Liver (tissue), 3 donors: ENCODE results near the gene RFX7.

Experiments used
- ATF3 ChIP-seq: IDR thresholded peaks from 2 replicates; pipeline ENCODE4 v1.6.1; 2016; ENCODE audit warnings: antibody characterized with exemption
- CTCF ChIP-seq: fragments of 150-350 bp; IDR thresholded peaks from 2 replicates; pipeline ENCODE4 v1.5.1; 2017; ENCODE audit warnings: improper control_type of control experiment, low read depth, low read length; ENCODE audit not compliant: missing input control
- GABPA ChIP-seq, 2 donors: IDR thresholded peaks in 1 of 2; conservative IDR thresholded peaks in 1 of 2; 2 replicates each; pipeline ENCODE4 v1.6.1; 2016; ENCODE audit warnings: antibody characterized with exemption in 2 of 2, mild to moderate bottlenecking in 1 of 2, moderate library complexity in 1 of 2
- JUND ChIP-seq, 2 donors: IDR thresholded peaks; 2 replicates each; pipeline ENCODE4 v1.6.1; 2016; ENCODE audit warnings: antibody characterized with exemption in 2 of 2
- MAX ChIP-seq: IDR thresholded peaks from 2 replicates; pipeline ENCODE4 v1.6.1; 2016; ENCODE audit warnings: antibody characterized with exemption
- NR2F2 ChIP-seq: IDR thresholded peaks from 2 replicates; pipeline ENCODE4 v1.6.1; 2016; ENCODE audit warnings: antibody characterized with exemption
- REST ChIP-seq: IDR thresholded peaks from 2 replicates; pipeline ENCODE4 v1.6.1; 2016; ENCODE audit warnings: antibody characterized with exemption, mild to moderate bottlenecking
- RXRA ChIP-seq, 2 donors: IDR thresholded peaks; 2 replicates each; pipeline ENCODE4 v1.6.1; 2017 to 2018; ENCODE audit warnings: antibody characterized with exemption in 2 of 2, mild to moderate bottlenecking in 1 of 2
- SP1 ChIP-seq: IDR thresholded peaks from 2 replicates; pipeline ENCODE4 v1.6.1; 2018; ENCODE audit warnings: antibody characterized with exemption, mild to moderate bottlenecking
- TAF1 ChIP-seq: conservative IDR thresholded peaks from 2 replicates; pipeline ENCODE4 v1.6.1; 2016; ENCODE audit warnings: antibody characterized with exemption, mild to moderate bottlenecking
- donor health status: healthy.
- donor health status: healthy.

- TF ChIP-seq SP1 (no peak), CTCF (no peak), GABPA (IDR thresholded peaks at IDR 0.05 in 1 of 2, conservative IDR thresholded peaks at IDR 0.05 in 1 of 2) (no peak), NR2F2 (no peak), MAX (no peak), REST (no peak), TAF1 (no peak), RXRA (IDR thresholded peaks at IDR 0.05) (no peak), ATF3 (no peak), JUND (IDR thresholded peaks at IDR 0.05) (no peak)
Observed at GRCh38 chr15:56184516-56184915, 59.2 kb downstream of the RFX7 start.
